Measurements from ENCODE around the gene OAS1.
"Not testable (repeated sequence)": the region's sequence is repeated elsewhere in the genome, so short reads cannot be mapped to it uniquely, and the experiment has no call there.

The OAS1 gene

DNA sequence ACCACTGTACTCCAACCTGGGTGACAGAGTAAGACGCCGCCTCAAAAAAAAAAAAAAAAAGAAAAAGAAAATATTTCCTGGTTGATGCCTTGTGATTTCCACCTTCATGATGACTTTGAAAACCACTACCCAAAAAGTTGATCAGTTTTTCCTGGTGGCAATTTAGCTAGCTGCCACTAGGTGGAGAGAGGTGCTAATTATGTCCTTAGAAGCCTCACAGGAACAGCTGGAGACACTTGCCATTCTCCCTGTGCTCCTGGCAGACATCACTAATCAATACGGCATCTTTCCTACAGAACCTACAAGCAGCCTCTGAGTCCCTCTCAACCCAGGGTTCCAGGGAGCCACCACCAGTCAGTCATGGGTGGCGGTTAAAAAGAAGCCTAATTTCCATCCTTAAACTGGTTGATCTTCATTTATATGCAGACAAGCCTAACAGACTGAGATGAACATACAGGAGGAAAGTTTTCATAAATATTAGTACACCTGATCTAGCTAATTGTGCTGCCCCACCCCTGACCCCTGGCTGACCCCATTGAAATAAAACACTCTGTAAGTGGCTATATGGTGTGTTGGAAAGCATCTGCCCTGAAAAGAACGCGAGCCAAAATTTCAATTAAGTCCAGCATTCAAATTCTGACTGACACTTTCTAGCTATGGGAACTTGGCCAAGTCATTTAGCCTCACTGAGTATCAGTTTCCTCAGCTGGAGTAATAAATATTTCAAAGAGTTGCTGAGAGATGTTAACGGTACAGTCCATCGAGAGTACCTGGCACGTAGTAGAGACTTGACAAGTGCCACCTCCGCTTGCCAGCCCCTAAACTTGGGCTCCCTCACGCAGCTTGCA lies 6.2 kb upstream of the OAS1 start:
- peak; percentile 37 to 59 for DNase-seq

DNA sequence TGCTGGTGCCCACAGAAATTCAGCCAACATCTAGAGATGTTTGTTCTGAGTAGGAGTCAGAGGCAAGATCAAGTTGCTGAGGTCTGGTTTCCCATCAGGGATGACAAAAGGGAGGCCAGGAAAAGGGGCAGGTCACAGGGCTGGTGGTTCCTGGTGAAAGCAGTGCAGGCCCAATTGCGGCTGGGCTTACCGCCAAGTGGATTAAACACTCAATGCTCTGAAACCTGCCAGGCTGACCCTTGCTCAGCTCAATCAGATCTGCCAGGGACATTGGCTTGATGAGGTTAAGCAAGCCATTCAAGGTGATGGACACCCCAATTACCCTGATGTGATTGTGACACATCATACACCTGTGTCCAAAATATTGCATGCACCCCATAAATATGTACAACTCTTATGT lies 5.5 kb upstream of the OAS1 start:
- no peak for DNase-seq

DNA sequence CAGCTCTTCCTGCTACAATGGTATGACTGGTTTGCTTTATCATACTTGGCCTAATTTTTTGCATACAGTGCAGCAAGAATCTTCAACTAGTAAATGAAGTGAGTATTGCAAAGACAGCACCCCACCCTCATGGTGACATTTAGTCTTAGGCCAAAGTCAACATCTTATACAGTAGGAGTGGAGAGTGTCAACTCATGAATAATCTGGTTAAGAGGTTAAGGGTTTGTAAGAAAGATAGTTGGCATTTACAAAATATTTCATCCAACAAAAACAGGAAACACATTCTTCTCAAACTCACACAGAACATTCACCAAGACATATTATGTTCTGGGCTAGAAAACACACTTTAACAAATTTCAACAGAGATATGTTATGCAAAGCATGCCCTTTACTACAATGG lies 2.2 kb upstream of the OAS1 start:
- DNase-seq = no peak

DNA sequence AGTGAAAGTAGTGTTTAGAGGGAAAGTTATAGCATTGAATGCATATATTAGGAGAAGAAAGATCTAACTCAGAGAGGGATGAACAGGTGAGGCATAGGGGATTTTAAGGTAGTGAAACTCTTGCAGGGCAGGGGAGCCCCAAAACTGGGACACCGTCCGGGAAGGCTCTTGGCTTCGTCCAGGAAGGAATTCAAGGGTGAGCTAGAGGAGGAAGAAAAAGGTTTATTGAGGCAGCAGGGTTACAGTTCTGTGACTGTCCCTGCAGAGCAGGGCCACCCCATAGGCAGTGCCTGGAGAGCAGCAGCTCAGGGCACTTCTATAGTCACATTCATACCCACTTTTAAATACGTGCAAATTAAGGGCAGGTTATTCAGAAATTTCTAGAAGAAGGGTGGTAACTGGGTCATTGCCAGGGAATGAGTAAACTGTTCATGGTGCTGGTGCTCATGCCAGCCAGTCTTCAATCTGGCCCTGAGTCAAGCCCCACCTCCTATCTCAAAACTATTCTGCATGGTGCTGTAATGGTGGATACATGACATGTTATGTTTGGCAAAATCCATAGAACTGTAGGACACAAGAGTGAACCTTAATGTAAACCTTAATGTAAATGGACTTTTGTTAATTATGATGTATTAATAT lies 1.2 kb upstream of the OAS1 start:
- DNase-seq = no peak

DNA sequence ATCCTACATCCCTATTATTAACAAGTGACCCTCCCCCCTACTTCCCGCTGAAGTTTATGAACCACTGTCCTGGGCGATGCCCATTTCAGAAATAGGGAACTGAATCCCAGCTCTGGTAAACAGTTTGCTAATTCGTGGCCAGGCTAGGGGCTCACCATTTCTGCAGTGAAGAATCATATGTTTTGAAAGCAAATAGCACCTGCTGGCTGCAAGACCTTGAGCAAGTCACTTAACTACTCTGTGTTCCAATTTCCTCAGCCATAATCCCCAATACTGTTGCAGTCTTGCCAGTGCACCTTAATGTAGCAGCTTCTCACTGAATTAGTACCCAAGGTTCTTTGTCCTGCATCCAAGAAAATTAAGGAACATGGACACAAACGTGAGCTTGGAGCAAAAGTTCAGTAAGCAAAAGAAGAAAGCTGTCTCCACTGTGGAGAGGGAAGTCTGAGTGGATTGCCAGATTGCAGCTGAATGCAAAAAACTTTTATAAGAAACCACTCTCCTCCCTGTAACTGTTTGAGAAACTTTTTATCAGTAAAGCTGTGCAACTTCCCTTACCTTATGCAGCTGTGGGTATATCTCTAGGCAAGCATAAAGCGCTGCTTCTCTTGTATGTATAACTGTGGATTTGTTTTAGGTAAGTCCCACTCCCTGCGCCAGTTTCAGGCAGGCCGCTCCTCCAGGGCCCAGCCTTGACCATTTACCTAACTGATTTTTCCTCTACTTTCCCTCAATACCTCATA lies 824 bp downstream of the OAS1 start:
- DNase-seq = no peak

DNA sequence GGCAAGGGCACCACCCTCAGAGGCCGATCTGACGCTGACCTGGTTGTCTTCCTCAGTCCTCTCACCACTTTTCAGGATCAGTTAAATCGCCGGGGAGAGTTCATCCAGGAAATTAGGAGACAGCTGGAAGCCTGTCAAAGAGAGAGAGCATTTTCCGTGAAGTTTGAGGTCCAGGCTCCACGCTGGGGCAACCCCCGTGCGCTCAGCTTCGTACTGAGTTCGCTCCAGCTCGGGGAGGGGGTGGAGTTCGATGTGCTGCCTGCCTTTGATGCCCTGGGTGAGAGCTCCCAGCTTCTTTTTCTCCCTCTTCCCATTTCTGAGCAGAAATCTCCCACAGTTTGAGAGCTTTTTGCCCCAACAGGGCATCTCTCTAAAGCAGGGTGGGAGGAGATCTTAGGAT lies 1.8 kb downstream of the OAS1 start:
- DNase-seq = peak; percentile 21 to 25

DNA sequence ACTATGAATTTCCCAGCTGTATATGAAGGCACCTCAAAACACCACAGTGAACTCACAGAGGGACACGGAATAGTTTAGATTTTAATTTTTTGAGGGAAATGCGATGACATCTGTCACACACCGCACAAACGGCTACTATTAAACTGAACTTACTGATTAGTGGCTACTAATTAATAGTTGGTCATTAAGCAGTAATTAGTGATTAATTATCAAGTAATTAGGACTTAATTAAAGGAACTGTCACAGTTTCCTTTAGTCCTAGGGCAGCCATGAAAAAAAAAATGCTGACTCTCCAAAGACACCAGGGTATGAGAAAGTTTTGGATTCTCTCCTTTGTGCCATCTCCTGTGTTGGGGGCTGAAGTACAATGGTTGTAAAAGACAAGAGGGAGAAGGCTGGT lies 2.9 kb downstream of the OAS1 start:
- DNase-seq = no peak

DNA sequence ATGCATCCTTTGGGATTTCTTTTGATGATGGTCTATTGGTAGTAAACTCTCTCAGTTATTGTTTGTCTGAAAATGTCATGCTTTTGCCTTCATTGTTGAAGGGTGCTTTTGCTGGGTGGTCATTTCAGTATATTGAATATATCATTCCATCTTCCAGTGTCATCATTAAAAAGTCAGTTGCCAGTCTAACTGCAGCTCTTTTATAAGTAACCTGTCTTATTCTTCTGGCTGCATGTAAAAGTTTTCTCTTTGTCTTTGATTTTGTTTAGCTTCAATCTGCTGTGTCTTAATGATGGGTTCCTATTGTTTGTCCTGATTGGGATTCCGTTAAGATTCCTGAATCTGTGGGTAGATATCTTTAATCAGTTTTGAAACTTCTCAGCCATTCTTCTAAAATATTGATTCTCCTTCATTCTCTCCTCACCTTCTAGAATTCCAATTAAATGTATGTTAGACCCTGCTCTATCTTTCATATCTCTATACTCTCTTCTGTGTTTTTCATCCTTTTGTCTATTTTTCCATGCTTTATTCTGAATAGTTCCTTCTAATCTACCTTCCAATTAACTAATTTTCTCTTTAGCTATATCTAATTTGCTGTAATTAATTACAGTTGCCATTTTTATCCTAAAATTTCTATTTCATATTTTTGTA lies 6.4 kb downstream of the OAS1 start:
- DNase-seq = no peak

DNA sequence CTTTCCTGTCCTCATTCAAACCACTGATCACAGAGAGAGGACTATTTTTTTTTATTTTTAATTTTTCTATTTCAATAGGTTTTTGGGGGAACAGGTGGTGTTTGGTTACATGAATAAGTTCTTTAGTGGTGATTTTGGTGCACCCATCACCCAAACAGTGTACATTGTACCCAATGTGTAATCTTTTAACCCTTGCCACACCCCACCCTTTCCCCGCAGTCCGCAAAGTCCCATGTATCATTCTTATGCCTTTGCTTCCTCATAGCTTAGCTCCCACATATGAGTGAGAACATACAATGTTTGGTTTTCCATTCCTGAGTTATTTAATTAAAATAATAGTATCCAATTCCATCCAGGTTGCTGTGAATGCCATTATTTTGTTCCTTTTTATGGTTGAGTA lies 7.1 kb downstream of the OAS1 start:
- not testable (repeated sequence) for DNase-seq

DNA sequence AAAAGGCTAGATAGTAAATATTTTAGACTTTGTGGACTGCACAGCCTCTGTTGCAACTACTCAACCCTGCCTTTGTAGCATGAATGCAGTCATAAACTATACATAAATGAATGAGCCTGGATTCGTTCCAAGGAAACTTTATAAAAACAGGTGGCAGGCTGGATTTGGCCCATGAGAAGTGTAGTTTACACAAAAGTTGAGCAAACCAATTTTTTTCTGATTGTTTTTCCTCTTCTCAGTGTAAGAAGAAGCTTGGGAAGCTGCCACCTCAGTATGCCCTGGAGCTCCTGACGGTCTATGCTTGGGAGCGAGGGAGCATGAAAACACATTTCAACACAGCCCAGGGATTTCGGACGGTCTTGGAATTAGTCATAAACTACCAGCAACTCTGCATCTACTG lies 9.5 kb downstream of the OAS1 start:
- no peak for DNase-seq

DNA sequence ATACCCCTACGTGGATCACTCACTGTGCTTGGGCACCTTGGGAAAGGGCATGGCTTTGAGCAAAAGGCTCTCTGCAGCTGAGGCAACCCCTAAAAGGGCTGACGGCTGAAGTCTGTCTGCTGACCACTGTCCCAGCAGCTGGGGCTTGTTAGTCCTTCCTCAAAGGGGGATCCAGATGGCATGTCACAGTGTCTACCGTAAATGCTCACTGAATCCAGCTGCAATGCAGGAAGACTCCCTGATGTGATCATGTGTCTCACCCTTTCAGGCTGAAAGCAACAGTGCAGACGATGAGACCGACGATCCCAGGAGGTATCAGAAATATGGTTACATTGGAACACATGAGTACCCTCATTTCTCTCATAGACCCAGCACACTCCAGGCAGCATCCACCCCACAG lies 12.4 kb downstream of the OAS1 start:
- no peak for DNase-seq

DNA sequence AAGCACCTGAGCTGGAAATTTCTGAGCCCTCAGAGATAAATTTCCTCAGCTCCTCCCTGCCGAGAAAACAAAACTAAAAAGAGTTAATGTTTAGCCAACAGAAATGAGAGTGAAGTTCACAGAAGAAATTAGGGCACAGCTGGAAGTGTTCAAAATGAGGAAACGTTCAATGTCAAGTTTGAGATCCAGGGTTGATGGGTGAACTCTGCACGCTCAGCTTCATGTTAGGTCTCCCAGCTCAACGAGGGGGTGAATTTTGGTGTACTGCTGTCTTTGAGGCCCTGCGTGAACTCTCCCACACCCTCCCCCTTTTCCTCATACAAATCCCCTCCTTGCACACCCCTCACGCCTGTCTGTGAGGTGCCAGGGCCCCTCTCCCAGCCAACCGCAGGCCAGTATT lies 18.2 kb downstream of the OAS1 start:
- DNase-seq = no peak

DNA sequence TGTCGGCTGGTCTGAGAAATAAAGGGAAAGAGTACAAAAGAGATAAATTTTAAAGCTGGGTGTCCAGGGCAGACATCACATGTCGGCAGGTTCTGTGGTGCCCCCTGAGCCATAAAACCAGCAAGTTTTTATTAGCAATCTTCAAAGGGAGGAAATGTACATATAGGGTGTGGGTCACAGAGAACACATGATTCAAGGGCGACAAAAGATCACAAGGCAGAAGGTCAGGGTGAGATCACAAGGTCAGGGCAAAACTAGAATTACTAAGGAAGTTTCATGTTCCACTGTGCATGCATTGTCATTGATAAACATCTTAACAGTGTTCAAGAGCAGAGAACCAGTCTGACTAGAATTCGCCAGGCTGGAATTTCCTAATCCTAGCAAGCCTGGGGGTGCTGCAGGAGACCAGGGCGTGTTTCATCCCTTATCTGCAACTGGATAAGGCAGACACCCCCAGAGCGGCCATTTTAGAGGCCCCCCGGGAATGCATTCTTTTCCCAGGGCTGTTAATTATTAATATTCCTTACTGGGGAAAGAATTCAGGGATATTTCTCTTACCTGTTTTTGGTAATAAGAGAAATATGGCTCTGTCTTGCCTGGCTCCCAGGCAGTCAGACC lies 19.8 kb downstream of the OAS1 start:
- not testable (repeated sequence) for DNase-seq

DNA sequence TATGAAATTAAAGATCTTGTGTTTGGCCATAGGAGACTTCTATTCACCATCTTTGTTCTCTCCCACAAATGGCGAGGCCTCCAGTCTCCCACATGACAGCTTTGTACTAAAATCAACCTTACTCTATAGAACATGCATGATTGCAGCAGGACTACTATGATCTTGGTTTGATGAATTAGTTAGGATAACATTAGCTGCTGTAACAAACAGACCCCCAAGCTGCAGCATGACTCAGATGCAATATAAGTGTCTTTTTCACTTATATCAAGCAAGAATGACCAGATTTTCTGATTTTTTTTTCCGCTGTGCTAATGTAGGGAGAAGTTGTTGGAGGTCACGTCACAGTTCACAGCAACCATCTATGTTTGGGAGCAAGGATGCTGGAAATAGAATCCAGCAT lies 20.7 kb downstream of the OAS1 start:
- DNase-seq = no peak

DNA sequence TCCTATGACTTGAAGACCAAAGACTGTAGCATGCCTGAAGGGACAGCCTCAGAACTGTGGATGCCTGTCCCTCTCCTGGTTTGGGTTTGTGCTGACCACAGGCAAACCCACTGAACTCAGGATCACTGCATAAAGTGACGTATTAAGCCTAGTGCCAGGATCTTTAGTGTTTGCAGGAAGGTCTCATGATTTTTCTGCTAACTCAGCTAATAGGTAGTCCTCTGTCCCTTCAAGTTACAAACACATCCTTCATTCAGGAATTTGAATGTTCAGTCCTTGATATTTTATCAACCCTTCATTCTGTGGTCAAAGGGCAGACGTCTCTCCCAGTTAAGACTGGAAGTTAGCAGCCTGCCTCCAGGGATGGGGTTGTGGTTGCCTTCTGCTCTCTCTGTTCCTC lies 21.2 kb downstream of the OAS1 start:
- no peak for DNase-seq

DNA sequence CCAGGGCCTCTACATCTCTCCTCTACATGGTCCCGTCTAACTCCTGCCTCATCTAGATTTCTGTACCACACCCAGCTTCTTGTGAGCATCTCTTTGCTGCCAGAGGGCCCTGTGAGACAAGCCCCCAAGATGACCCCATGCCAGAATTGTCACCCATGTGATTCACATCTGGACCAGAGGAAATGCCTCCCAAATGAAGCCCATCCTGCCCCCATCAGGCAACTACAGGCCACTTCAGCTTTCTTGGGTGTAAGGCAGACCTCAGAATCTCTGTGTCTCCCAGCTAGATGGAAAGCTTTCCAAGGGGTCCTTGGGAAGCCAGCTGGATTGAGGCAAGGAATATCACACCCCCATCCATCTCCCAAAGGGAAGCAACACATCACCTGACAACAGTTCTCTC lies 22.2 kb downstream of the OAS1 start:
- no peak for DNase-seq

DNA sequence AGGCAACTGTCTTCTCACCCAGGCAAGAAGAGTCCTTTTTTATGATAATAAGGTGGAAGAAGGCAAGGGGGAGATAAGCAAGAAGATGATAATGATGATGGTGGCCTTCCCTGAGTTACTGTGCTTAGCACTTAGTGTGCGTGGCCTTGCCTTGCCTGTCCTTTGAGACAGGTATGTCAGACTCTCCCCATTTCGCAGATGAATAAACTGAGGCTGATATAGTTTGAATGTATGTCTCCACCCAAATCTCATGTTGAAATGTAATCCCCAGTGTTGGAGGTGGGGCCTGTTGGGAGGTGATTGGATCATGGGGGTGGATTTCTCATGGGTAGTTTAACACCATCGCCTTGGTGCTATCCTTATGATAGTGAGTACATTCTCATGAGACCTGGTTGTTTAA lies 23.0 kb downstream of the OAS1 start:
- DNase-seq = no peak

DNA sequence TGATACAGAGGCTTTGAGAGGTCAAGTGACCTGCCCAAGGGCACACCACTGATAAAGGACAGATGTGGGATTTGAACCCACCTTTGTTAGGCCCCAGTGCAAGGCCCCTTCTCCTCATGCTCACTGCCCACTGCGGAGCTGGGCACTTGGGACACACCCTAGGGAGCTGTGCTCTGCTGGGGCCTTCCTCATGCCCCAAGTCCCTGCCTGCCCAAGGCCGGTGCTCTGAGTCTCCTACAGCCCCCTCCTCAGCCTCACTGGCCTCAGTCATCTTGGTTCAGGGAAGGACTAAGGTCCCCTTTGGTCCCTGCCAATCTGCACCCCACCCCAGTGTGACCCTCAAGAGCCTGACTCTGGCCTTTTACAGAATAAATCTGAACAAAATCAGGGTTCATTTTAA lies 23.6 kb downstream of the OAS1 start:
- no peak for DNase-seq

DNA sequence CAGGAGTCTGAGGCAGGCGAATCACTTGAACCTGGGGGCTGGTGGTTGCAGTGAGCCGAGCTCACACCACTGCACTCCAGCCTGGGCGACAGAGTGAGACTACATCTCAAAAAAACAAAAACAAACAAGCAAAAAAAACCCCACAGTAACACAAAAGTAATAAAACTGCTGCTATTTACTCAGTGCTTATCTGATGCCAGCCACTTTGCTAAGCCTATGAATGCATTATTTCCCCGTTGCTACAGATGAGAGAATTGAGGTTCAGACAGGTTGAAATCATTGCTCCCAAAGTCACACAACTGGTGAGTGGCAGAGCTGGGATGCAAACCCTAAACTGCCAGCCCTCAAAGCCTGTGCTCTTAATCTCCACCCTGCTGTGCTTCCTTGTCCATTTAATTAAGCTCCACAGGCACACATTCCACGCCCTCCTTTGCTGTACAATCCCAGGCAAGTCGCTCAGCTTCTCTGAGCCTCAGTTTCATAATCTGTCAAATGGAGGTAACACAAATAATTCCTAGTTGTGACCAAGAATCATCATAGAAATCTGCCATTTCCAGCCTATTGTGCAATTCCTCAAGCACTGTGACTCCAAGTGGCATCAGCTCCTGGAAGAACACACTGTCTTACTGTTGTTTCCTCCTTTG lies 25.8 kb downstream of the OAS1 start:
- no peak for DNase-seq

DNA sequence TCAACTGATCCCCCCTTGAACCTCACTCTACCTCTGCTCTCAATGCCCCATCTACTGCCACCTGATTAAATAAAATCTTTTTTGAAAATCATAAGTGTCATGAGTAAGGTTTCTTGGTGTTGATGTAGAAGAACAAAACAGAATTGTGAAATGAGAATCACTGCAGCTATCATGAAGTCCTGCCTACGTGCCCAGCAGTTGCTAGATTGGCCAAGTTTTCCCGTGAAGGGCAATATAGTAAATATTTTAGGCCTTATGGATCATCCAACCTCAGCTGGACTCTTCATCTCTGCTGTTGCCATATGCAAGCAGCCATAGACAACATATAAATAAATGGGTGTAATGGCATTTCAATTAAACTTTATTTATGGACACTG lies 26.4 kb downstream of the OAS1 start:
- DNase-seq = no peak

DNA sequence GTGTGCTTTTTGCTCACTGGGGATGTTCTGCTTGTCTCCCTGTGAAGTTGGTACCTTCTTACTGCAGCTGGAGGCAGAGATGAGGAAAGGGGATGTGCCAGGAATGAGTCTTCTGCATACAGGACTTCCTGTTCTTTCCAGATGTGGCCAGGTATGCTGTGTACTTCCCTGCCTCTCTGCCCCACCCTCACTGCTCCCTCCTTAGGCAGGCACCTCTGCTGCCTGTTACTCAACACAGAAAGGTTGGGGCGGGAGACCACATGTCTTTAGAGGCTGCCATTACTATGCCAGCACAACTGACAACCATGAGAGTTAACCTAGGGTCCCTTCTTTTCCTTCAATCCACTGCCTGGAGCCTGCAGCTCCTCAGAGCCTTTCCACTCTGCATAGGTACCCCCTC lies 29.5 kb downstream of the OAS1 start:
- DNase-seq = no peak

DNA sequence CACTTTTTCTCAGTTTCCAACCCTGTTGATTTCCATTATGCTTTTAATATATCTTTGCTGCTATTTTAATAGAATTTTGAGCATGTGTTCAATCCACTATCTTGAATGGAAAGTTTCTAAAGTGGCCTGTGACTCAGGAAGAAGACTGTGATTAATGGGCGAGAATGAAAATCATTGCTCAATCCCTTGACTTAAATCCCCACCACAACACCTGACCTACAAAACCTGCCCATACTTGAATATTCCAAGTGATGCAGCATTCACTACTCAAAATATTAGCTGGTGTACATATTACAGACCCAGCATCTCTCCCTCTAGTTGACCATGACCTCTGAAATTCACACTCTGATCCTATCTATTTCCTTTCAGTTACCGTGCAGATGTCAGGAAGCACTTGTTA lies 30.2 kb downstream of the OAS1 start:
- DNase-seq = no peak
